HG03060 (cell line): Measurements from ENCODE around the gene OR1I1.
"Not testable (repeated sequence)": the region's sequence is repeated elsewhere in the genome, so short reads cannot be mapped to it uniquely, and the experiment has no call there.

Source experiments
- ATAC-seq: cut with Tn5 transposase; IDR thresholded peaks from one replicate; pipeline ENCODE4 v1.9.1; 2021; ENCODE audit warnings: low read depth, moderate number of reproducible peaks; ENCODE audit not compliant: unreplicated experiment

Gene OR1I1

DNA sequence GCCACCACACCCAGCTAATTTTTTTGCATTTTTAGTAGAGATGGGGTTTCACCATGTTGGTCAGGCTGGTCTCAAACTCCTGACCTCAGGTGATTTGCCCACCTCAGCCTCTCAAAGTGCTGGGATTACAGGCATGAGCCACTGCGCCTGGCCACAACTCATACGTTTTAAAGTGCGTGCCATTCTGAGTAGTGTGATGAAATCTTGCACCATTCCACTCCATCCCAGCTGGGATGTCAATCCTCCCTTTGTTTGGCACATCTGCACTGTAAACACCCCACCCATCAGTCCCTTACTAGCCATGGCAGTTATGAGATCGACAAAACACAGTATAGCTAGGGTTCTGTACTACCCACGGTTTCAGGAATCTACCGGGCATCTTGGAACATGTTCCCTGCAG, 16.0 kb downstream of the OR1I1 start:
- ATAC-seq, result not testable (repeated sequence)

DNA sequence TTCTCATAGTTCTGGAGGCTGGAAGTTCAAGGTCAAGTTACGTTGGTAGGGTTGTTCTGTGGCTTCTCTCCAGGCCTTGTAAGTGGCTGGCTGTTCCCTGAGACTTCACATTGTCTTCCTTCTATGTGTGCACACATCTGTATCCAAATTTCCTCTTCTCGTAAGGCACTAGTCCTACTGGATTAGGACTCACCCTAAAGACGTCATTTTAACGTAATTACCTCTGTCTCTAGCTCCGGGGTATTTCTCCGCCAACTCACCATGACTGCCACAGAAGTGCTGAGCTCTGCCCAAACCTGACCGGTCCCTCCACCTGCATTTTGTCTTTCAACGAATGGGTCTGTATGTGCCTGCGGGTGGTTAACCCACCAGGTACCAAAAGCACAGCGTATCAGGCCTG, 16.4 kb downstream of the OR1I1 start:
- no peak for ATAC-seq

DNA sequence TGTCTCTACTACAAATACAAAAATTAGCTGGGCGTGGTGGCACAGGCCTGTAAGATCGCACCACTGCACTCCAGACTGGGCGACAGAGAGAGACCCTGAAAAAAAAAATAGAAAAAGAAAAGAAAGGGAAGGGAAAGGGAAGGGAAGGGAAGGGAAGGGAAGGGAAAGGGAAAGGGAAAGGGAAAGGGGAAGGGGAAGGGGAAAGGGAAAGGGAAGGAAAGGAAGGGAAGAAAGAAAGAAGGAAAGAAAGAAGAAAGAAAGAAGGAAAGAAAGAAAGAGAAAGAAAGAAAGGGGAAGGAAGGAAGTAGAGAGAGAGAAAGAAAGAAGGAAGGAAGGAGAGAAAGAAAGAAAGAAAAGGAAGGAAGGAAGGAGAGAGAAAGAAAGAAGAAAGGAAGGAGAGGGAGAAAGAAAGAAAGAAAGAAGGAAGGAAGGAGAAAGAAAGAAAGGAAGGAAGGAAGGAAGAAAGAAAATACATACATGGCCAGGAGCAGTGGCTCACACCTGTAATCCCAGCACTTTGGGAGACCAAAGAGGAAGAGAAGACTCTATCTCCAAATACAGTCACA, 17.1 kb downstream of the OR1I1 start:
- no peak for ATAC-seq

DNA sequence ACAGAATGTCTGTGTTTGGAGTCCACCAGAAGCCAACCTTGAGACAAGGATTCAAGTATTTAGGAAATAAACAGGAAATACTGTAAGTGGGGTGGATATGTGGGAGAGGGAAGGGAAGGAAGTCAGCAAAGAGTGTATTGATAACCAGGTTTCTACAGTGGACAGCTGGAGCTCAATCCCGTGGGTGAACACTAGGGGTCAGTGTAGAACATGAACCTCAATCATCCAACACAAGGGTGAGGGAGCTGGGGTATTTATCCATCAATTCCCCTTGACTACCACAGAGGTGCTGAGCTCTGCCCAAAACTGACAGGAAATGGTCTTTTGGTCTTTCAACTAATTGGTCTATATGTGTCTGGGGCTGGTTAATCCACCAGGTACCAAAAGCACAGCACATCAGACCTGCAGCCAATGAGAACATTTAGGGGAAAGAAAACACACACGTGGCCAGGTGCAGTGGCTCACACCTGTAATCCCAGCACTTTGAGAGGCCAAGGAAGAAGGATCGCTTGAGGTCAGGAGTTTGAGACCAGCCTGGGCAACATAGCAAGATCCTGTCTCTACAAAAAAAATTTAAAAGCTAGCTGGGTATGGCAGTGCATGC, 19.6 kb downstream of the OR1I1 start:
- no peak for ATAC-seq

DNA sequence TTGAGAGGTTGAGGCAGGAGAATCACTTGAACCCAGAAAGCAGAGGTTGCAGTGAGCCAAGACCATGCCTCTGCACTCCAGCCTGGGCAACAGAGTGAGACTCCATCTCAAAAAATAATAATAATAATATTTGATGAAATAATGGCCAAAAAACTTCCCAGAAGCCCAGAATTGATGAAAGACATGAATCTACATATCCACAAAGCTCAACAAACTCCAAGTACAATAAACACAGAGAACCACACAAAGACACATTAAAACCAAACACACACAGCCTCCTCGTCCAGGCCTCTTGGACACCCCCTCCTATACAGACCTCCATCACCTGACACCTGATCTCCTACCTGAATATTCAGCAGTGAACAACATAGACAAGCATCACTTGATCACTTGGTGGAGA, 22.0 kb downstream of the OR1I1 start:
- no peak for ATAC-seq

DNA sequence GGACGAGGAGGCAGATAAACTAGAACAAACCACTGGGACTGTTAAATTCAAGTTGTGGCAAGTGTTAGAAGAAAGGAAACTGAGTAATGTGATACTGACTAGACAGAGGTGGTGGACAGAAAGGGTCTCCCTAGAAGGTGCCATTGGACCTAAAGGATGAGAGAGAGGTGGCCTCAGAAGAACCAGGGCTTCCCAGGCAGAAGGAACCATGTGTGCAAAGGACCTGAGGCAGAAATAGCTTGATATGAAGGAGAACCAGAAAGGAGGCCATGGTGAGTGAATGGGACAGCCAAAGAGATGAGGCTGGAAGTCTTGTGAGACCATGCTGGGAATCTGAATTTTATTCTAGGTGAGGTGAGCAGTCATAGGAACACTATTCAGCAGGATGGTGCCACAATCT, 22.4 kb downstream of the OR1I1 start:
- no peak for ATAC-seq

DNA sequence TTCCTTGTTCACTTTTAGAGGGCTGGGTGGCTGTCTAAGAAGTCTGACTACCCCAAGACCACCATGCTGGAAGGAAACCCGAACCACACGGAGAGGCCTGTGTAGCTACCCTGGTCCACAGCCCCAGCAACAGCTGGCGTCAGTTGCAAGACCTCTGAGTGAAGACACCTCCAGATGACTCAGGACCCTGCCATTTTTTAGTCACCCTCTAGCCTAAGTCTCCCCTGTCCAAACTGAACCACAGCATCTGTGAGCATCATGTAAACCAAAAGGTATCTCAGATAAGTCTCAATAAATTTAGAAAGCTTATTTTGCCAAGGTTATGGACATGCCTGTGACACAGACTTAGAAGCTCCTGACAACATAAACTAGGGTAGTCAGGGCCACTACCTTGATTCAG, 23.0 kb downstream of the OR1I1 start:
- ATAC-seq, result no peak

DNA sequence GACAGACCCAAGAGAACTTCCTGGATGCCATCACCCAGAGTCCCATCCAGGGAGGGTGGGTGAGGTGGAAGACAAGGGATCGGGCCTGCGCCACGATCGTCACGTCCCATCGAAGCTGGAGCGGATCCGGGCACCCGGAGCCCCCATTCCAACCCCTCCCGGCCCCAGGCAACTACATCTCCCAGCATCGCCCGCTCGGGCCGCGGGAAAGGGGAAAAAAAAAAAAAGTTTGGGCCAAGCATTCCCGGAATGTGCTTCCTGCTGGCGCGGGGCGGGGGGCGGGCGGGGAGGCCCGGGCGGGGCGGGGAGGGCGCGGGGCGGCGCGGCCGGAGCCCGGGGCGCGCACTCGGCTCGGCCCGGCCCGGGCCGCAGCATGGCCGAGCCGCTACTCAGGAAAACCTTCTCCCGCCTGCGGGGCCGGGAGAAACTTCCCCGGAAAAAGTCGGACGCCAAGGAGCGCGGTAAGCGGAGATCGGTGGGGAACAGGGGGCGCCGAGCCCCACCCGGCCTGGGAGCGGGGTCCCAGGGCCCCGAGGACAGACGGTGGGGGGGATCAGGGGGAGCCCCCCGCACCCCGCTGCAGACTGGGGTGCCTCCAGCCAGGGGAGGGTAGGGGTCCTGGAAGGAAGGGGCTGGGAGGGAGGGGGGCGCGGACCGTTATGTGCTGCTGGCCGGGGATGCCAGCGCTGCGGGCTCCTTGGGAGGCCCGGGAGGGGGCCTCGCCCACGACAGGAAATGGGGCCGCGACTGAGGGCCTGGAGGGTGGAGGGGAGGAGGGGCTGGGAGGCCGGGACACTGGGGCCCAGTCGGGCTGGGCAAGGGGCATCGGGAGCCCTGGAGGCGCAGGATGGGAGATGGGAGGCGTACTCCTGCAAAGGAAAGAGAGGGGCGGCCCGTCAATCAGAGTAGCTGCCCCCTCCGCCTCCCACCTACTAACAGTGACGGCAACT, 25.3 kb downstream of the OR1I1 start, which contains the start of gene SYDE1:
Gene SYDE1, plus strand, starts transcription at position 341 of the 950 bp plus-strand sequence. Its CDS starts 33 bp downstream, at position 374.
- ATAC-seq, result no peak

DNA sequence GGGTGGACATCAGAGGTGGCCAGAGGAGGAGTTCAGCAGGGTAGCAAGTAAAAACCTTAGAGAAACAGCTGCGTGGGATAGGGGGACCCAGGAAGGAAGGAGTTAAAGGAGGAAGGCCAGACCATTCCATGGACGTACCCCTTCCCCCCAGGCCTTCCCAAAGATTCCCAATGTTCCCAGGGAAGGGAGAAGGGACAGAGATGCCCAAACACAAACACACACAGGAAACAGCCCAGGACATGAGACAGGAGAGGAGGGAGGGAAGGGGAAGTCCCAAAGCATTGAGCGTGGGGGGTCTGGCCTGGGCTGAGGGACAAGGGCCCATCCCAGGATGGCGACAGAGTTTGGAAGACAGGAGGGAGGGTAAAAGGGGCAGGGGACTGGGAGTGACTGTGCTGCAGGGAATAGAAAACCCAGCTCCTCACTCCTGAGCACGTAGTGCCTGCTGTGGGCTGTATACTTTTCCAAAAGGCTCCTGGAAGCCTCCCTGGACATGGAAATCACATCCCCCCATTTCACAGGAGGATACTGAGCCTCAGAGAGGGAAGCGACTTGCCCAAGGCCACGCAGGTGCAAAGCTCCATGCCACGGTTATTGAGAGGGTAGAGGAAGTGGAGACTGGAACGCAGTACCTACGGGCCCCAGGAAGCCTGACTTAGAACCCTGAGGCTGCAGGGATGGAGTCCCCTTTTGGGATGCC, 26.3 kb downstream of the OR1I1 start:
- ATAC-seq, result no peak

DNA sequence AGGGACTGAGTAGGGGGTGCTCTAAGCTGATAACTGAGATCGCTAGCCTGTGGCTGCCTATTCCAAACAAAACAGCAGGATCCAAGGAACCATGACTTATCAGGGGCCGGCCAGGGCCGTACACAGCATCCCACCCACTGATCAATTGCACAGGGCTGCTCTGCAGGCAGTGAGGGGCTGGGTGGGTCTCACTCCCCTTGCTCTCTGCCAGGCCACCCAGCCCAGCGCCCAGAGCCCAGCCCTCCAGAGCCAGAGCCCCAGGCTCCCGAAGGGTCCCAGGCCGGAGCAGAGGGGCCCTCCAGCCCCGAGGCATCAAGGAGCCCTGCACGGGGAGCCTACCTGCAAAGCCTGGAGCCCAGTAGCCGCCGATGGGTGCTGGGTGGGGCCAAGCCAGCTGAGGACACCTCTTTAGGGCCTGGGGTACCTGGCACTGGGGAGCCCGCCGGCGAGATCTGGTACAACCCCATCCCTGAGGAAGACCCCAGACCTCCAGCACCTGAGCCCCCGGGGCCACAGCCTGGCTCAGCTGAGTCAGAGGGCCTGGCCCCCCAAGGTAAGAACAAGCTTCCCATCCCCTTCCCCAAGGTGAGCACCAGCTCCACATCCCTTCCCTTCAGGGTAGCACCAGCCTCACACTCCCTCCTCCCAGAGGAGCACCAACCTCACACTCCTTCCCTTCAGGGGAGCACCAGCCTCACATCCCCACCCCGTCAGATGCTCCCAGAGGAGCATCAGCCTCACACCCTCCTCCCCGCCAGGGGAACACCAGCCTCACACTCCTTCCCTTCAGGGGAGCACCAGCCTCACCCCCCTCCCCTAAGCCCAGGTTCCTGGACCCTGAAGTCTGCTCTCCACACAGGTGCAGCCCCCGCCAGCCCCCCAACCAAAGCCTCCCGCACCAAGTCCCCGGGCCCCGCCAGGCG, 27.1 kb downstream of the OR1I1 start:
- no peak for ATAC-seq

DNA sequence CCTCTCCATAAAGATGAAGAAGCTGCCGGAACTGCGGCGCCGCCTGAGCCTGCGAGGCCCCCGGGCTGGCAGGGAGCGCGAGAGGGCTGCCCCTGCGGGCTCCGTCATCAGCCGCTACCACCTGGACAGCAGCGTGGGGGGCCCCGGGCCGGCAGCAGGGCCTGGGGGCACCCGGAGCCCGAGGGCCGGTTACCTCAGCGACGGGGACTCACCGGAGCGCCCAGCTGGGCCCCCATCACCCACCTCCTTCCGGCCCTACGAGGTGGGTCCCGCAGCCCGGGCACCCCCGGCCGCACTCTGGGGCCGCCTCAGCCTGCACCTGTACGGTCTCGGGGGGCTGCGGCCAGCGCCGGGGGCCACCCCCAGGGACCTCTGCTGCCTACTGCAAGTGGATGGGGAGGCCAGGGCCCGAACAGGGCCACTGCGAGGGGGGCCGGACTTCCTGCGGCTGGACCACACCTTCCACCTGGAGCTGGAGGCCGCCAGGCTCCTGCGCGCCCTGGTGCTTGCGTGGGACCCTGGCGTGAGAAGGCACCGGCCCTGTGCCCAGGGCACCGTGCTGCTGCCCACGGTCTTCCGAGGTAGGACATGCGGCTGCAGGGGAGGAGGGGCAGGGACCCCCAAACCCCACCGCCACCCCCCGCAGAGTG, 27.9 kb downstream of the OR1I1 start:
- no peak for ATAC-seq

DNA sequence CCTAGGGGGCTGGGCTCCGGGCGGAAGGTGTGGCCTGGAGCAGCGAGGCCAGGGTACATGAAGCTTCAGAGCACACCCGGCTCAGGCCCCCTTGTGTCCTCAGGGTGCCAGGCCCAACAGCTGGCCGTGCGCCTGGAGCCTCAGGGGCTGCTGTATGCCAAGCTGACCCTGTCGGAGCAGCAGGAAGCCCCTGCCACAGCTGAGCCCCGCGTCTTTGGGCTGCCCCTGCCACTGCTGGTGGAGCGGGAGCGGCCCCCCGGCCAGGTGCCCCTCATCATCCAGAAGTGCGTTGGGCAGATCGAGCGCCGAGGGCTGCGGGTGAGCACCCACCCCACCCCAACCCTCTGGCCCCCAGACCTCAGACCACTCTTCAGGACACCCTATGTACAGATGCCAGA, 28.4 kb downstream of the OR1I1 start:
- ATAC-seq, result no peak

DNA sequence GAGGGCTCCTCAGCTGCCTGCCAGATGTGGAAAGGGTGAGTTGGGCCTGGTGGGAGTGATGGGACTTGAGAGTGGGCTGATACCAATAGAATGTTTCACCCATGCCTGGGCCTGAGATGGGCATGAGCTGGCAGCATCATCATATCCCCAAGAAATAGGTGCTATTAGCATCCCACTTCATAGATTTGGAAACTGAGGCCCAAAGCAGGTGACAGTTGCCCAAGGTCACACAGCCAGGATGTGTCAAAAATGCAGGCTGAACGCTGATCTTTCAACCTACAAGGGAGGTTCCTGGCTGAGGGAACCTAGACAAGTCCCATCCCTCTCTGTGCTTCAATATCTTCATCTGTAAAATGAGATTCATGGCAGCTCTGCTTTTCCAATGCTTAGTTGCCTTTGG, 29.7 kb downstream of the OR1I1 start:
- no peak for ATAC-seq

DNA sequence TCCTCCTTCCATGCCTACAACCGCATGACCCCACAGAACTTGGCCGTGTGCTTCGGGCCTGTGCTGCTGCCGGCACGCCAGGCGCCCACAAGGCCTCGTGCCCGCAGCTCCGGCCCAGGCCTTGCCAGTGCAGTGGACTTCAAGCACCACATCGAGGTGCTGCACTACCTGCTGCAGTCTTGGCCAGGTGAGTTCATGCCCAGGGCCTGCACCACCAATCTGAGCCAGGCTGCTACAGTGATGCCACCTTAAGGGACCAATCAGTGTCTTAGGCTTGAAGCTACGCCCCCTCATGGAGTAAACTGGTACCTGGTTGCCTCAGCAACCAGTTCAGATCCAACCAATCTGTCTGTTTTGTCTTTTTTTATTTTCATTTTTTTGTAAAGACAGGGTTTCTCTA, 30.4 kb downstream of the OR1I1 start:
- no peak for ATAC-seq

DNA sequence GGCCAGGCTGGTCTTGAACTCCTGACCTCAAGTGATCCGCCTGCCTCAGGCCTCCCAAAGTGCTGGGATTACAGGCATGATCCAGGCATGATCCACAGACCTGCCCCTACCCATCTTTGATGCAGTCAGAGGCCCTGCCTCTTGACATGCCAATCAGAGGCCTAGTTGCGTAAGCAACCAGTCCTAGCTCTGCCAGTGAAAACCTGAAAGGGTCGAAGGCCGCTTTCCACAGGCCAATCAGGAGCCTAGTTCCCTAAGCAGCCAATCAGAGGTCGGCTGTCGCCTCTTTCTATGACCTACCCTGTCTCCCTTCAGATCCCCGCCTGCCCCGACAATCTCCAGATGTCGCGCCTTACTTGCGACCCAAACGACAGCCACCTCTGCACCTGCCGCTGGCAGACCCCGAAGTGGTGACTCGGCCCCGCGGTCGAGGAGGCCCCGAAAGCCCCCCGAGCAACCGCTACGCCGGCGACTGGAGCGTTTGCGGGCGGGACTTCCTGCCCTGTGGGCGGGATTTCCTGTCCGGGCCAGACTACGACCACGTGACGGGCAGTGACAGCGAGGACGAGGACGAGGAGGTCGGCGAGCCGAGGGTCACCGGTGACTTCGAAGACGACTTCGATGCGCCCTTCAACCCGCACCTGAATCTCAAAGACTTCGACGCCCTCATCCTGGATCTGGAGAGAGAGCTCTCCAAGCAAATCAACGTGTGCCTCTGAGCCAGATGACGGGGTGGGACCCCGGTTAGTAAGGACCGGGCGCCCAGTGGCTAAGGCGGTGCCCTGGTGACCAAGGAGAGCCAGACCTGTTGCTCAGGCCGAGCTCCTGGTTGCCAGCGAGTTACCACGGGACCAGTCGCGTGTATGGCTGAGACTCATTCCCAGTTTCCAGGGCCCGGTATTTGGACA, 31.5 kb downstream of the OR1I1 start:
- no peak for ATAC-seq

DNA sequence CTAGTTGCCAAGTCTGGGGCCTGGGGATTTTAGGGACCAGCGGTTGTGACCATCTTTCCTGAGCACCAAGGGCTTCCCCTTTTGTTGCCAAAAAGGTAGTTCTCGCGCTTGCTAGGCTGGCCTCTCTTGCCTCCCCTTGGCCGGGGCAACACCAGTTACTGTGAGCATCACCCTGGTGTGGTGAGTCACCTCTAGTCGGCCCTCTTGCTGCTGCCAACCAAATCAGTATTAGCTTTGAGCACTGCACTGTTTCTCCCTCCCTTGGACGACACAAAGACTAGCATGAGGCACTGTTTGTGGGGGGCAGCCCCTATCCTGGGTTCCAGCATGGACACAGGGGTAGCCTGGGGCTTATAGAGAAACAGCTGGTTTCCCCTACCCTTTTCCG, 32.1 kb downstream of the OR1I1 start:
- no peak for ATAC-seq

DNA sequence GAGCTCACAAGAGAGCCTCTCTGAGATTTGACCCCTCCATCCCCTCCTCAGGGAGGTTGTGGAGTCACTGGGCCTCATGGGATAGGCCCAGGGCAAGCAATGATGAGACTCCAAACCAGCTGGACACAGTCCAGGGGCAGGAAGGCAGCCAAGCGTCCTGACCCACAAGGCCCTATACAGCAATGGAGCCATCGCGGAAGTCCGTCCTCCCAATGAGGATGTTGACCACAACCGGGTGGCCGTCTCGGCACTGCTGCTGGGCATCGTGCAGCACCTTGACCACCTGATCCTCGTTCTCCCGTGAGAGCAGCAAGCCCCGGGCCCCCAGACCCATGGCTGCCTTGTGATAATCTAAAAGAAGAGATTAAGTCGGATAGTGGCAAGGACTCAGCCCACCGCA, 33.1 kb downstream of the OR1I1 start:
- ATAC-seq, result no peak

DNA sequence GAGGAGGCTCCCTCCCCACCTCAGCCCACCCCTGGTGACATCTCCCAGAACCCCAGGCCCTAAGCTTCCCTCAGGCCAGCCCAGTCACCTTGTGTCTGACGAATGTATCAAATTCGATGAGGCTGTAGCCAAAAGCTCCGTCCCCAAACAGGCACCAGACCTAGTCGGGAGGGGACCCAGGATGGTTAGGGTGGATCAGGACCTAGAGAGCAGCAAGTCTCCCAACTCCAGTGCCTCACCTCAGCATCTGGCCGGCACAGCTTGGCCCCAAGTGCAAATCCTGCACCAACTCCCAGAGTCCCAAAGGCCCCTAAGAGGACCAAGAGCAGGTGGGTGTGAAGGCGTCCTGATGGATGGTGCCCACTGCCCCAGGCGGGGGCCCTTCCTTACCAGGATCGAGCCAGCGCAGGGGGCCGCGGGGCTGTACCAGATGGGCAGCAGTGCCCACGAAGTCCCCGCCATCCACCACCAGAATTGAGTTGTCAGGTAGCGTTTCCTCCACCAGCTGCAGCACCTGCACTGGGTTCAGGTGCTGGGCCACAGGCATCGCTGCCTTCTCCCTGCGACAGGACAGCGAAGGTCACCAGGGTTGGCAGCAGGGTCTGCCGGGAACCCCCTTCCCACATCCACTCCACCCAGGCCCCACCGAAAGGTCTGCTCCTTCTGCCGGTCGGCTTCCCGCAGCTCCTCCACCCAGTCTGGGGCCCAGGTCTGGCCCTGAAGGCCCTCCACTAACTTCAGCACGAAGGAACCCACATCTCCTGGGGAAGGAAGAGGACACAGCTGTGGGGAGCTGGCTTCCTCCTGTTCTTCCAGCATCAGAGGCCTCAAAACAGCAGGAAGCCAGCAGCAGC, 34.0 kb downstream of the OR1I1 start:
- ATAC-seq, result no peak
